Measurements from ENCODE around the gene FGF21.

FGF21 gene

GRCh38 chr19:48772503-48772953 is 17.2 kb downstream of the FGF21 start:
- no peak overlapping the region for H3K27ac ChIP-seq (ENCODE audit: low read length)
- no peaks in the 10 kb centered on the region for H4K20me1 ChIP-seq (ENCODE audit: insufficient read depth, low read length)
- no peak overlapping the region for H3K4me3 ChIP-seq (ENCODE audit: low read depth in 1 of 2, low read length in 2 of 2)
- H3K36me3 ChIP-seq (ENCODE audit: insufficient read depth, low read length), result no peaks in the 10 kb centered on the region
- DNase-seq, result no peak
- TF ChIP-seq, protein P1, sequence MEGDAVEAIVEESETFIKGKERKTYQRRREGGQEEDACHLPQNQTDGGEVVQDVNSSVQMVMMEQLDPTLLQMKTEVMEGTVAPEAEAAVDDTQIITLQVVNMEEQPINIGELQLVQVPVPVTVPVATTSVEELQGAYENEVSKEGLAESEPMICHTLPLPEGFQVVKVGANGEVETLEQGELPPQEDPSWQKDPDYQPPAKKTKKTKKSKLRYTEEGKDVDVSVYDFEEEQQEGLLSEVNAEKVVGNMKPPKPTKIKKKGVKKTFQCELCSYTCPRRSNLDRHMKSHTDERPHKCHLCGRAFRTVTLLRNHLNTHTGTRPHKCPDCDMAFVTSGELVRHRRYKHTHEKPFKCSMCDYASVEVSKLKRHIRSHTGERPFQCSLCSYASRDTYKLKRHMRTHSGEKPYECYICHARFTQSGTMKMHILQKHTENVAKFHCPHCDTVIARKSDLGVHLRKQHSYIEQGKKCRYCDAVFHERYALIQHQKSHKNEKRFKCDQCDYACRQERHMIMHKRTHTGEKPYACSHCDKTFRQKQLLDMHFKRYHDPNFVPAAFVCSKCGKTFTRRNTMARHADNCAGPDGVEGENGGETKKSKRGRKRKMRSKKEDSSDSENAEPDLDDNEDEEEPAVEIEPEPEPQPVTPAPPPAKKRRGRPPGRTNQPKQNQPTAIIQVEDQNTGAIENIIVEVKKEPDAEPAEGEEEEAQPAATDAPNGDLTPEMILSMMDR (IDR thresholded peaks at IDR 0.05; ENCODE audit: borderline replicate concordance, extremely low read depth, low read length, poor library complexity, severe bottlenecking), result no peak
- TF ChIP-seq EZH2 (IDR thresholded peaks at IDR 0.05; ENCODE audit: borderline replicate concordance, low read depth, low read length, severe bottlenecking), result no peak
- no peaks in the 10 kb centered on the region for H3K9me3 ChIP-seq (ENCODE audit: insufficient read depth, low read length, severe bottlenecking)
- H3K4me2 ChIP-seq (ENCODE audit: insufficient read depth, low read length), result no peak overlapping the region
- no peak overlapping the region for H3K9ac ChIP-seq (ENCODE audit: low read depth, low read length)
- ATAC-seq (ENCODE audit: insufficient read depth, low read depth), result no peak
- H2AFZ ChIP-seq (ENCODE audit: low read depth, low read length), result no peak overlapping the region
- H3K79me2 ChIP-seq (ENCODE audit: insufficient read depth, low read length), result no peaks in the 10 kb centered on the region
- H3K4me1 ChIP-seq (ENCODE audit: insufficient read depth, low read length), result no peaks in the 10 kb centered on the region
- H3K27me3 ChIP-seq (ENCODE audit: insufficient read depth, low read length, poor library complexity), result no peaks in the 10 kb centered on the region

- H3K27me3 ChIP-seq (ENCODE audit: insufficient read depth, low read length, poor library complexity), result no peaks in the 10 kb centered on the region
Observed at GRCh38 chr19:48777139-48777538, 21.8 kb downstream of the FGF21 start.

DNA sequence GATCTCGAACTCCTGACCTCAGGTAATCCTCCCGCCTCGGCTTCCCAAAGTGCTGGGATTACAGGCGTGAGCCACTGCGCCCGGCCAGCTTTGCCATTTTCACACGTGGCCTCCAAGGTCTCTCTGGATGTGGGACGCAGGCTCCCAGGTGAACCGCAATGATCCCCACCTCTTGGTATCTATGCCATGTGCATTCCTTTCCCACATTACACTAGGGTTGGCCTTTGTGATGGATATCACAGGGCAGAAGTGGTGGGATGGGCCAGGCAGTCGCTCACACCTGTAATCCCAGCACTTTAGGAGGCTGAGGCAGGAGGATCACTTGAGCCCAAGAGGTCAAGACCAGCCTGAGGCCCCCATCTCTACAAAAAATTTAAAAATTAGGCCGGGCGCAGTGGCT is 22.4 kb downstream of the FGF21 start:
- no peaks in the 10 kb centered on the region for H3K9me3 ChIP-seq (ENCODE audit: insufficient read depth, low read length, severe bottlenecking)
- H3K36me3 ChIP-seq (ENCODE audit: insufficient read depth, low read length), result no peaks in the 10 kb centered on the region
- no peak overlapping the region for H3K4me3 ChIP-seq (ENCODE audit: low read depth in 1 of 2, low read length in 2 of 2)
- no peaks in the 10 kb centered on the region for H3K27me3 ChIP-seq (ENCODE audit: insufficient read depth, low read length, poor library complexity)
- DNase-seq (no peak), ATAC-seq (ENCODE audit: insufficient read depth, low read depth) (no peak)
- H3K27ac ChIP-seq (ENCODE audit: low read length), result no peak overlapping the region
- H2AFZ ChIP-seq (ENCODE audit: low read depth, low read length), result no peak overlapping the region
- H3K4me1 ChIP-seq (ENCODE audit: insufficient read depth, low read length), result no peaks in the 10 kb centered on the region
- no peaks in the 10 kb centered on the region for H4K20me1 ChIP-seq (ENCODE audit: insufficient read depth, low read length)
- no peak for TF ChIP-seq EZH2 (IDR thresholded peaks at IDR 0.05; ENCODE audit: borderline replicate concordance, low read depth, low read length, severe bottlenecking)
- TF ChIP-seq, protein P1 (IDR thresholded peaks at IDR 0.05; ENCODE audit: borderline replicate concordance, extremely low read depth, low read length, poor library complexity, severe bottlenecking), result no peak
- no peak overlapping the region for H3K4me2 ChIP-seq (ENCODE audit: insufficient read depth, low read length)
- no peaks in the 10 kb centered on the region for H3K79me2 ChIP-seq (ENCODE audit: insufficient read depth, low read length)
- H3K9ac ChIP-seq (ENCODE audit: low read depth, low read length), result no peak overlapping the region

More at GRCh38 chr19:48777139-48777538, 21.8 kb downstream of the FGF21 start:
- Histone ChIP-seq H2AFZ (ENCODE audit: low read depth, low read length) (no peak overlapping the region), H3K27ac (ENCODE audit: low read length) (no peak overlapping the region), H3K36me3 (ENCODE audit: insufficient read depth, low read length) (no peaks in the 10 kb centered on the region), H3K4me1 (ENCODE audit: insufficient read depth, low read length) (no peaks in the 10 kb centered on the region), H3K79me2 (ENCODE audit: insufficient read depth, low read length) (no peaks in the 10 kb centered on the region), H3K4me3 (ENCODE audit: low read depth in 1 of 2, low read length in 2 of 2) (no peak overlapping the region), H3K9ac (ENCODE audit: low read depth, low read length) (no peak overlapping the region), H3K9me3 (ENCODE audit: insufficient read depth, low read length, severe bottlenecking) (no peaks in the 10 kb centered on the region), H4K20me1 (ENCODE audit: insufficient read depth, low read length) (no peaks in the 10 kb centered on the region), H3K4me2 (ENCODE audit: insufficient read depth, low read length) (no peak overlapping the region)
- no peak for DNase-seq
- no peak for ATAC-seq (ENCODE audit: insufficient read depth, low read depth)
- no peak for TF ChIP-seq EZH2 (IDR thresholded peaks at IDR 0.05; ENCODE audit: borderline replicate concordance, low read depth, low read length, severe bottlenecking)
- TF ChIP-seq, protein P1 (IDR thresholded peaks at IDR 0.05; ENCODE audit: borderline replicate concordance, extremely low read depth, low read length, poor library complexity, severe bottlenecking), result no peak

DNA sequence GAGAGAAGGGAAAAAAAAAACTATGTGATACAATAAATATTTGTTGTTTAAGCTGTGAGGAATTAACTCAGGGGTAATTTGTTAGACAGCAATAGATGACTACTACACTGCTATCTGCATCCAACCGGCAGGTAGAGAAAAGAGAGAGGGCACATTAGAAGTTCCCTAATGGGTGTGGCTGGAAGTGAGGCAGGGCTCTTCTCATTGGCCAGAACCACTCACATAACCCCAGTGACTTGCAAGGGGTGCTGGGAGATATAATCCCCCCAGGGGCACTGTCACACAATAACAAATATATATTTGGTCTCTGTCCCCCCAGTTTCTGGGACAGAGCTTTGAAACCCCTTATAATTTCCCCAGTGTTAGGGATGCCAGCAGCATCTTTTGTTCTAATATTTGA is 24.3 kb downstream of the FGF21 start:
- Histone ChIP-seq H4K20me1 (ENCODE audit: insufficient read depth, low read length) (no peaks in the 10 kb centered on the region), H3K27ac (ENCODE audit: low read length) (no peak overlapping the region), H3K9ac (ENCODE audit: low read depth, low read length) (no peak overlapping the region), H3K4me3 (ENCODE audit: low read depth in 1 of 2, low read length in 2 of 2) (no peak overlapping the region), H3K9me3 (ENCODE audit: insufficient read depth, low read length, severe bottlenecking) (no peaks in the 10 kb centered on the region), H3K79me2 (ENCODE audit: insufficient read depth, low read length) (no peaks in the 10 kb centered on the region), H3K4me1 (ENCODE audit: insufficient read depth, low read length) (no peaks in the 10 kb centered on the region), H2AFZ (ENCODE audit: low read depth, low read length) (no peak overlapping the region), H3K36me3 (ENCODE audit: insufficient read depth, low read length) (no peaks in the 10 kb centered on the region), H3K27me3 (ENCODE audit: insufficient read depth, low read length, poor library complexity) (no peaks in the 10 kb centered on the region), H3K4me2 (ENCODE audit: insufficient read depth, low read length) (no peak overlapping the region)
- no peak for DNase-seq
- peak; percentile 37; the same call in 1 of the 3 replicates for ATAC-seq (ENCODE audit: insufficient read depth, low read depth)
- TF ChIP-seq, protein P1 (IDR thresholded peaks at IDR 0.05; ENCODE audit: borderline replicate concordance, extremely low read depth, low read length, poor library complexity, severe bottlenecking), result no peak
- TF ChIP-seq EZH2 (IDR thresholded peaks at IDR 0.05; ENCODE audit: borderline replicate concordance, low read depth, low read length, severe bottlenecking), result no peak
